ENCODE results near the gene TMEM233. TPM values are rescaled to one million over a fixed set of nuclear protein-coding genes. Genes with fewer than 3 reads are reported as not detected.

The TMEM233 gene
- total and polyA plus RNA-seq, 2 experiments from 2014 or later, result 0.24 to 0.71 TPM

- Histone ChIP-seq H4K20me1 (replicated peaks; ENCODE audit: insufficient read depth) (no peaks in the 10 kb centered on the region), H2AFZ (no peak overlapping the region), H3K4me1 (ENCODE audit: insufficient read depth) (no peaks in the 10 kb centered on the region), H3K9me2 (ENCODE audit: insufficient read depth) (peaks cover 6% of the 10 kb centered on the region; the same call in 1 of the 2 replicates), H3K27me3 (ENCODE audit: insufficient read depth) (no peaks in the 10 kb centered on the region), H3K27ac (ENCODE audit: low read depth) (no peak overlapping the region), H3K36me3 (ENCODE audit: insufficient read depth) (no peaks in the 10 kb centered on the region), H3F3A (replicated peaks; ENCODE audit: low read depth) (no peaks in the 10 kb centered on the region), H3K4me2 (no peak overlapping the region), H3K79me2 (replicated peaks; ENCODE audit: insufficient read depth) (no peaks in the 10 kb centered on the region), H3K4me3 (no peak overlapping the region)
- DNase-seq (ENCODE audit: low spot score) (no peak), ATAC-seq (no peak)
- Mint-ChIP-seq H3K36me3 (ENCODE audit: low read depth) (peaks cover 21% of the 10 kb centered on the region), H3K9me3 (peaks cover 46% of the 10 kb centered on the region), H3K27me3 (ENCODE audit: insufficient read depth, low read depth, poor library complexity) (peaks cover 5% of the 10 kb centered on the region), H3K4me3 (no peak overlapping the region), H3K27ac (no peak overlapping the region), H3K4me1 (no peaks in the 10 kb centered on the region)
- TF ChIP-seq CTCF (conservative IDR thresholded peaks at IDR 0.05; ENCODE audit: low read depth in 2 of 2) (no peak), JUNB (IDR thresholded peaks at IDR 0.05; ENCODE audit: unreplicated experiment) (no peak), ZNF331 (CRISPR knock-in tag; IDR thresholded peaks at IDR 0.05; ENCODE audit: low read depth) (no peak), EZH2phosphoT487 (IDR thresholded peaks at IDR 0.05; ENCODE audit: unreplicated experiment) (no peak), ZNF114 (CRISPR knock-in tag; IDR thresholded peaks at IDR 0.05) (no peak), STAT1 (IDR thresholded peaks at IDR 0.05; ENCODE audit: unreplicated experiment) (no peak), REST (IDR thresholded peaks at IDR 0.05; ENCODE audit: unreplicated experiment) (no peak), NANOG (IDR thresholded peaks at IDR 0.05; ENCODE audit: borderline replicate concordance) (no peak)
Observed at GRCh38 chr12:119613319-119613936, 19.9 kb downstream of the TMEM233 start.

- H3K36me3 Mint-ChIP-seq (ENCODE audit: low read depth), result peaks cover 20% of the 10 kb centered on the region; the same call in 2 of the 3 replicates
- peaks cover 5% of the 10 kb centered on the region for H3K27me3 Mint-ChIP-seq (ENCODE audit: insufficient read depth, low read depth, poor library complexity)
- no peaks in the 10 kb centered on the region for H3K4me1 Mint-ChIP-seq
- no peak for TF ChIP-seq EZH2 (IDR thresholded peaks at IDR 0.05; ENCODE audit: low read depth, unreplicated experiment)
- TF ChIP-seq JUNB (IDR thresholded peaks at IDR 0.05; ENCODE audit: unreplicated experiment), result no peak
- TF ChIP-seq REST (IDR thresholded peaks at IDR 0.05; ENCODE audit: unreplicated experiment), result no peak
Observed at GRCh38 chr12:119614705-119615104, 21.1 kb downstream of the TMEM233 start.

More at GRCh38 chr12:119614705-119615104, 21.1 kb downstream of the TMEM233 start:
- Histone ChIP-seq H3K4me1 (ENCODE audit: insufficient read depth) (no peaks in the 10 kb centered on the region), H3K27me3 (ENCODE audit: insufficient read depth) (no peaks in the 10 kb centered on the region), H3K4me2 (no peak overlapping the region), H3K36me3 (ENCODE audit: insufficient read depth) (no peaks in the 10 kb centered on the region), H2AFZ (no peak overlapping the region), H3K27ac (ENCODE audit: low read depth) (no peak overlapping the region), H3K9me2 (ENCODE audit: insufficient read depth) (peaks cover 6% of the 10 kb centered on the region; the same call in 1 of the 2 replicates), H3K4me3 (no peak overlapping the region), H3K79me2 (replicated peaks; ENCODE audit: insufficient read depth) (no peaks in the 10 kb centered on the region), H3F3A (replicated peaks; ENCODE audit: low read depth) (no peaks in the 10 kb centered on the region), H4K20me1 (replicated peaks; ENCODE audit: insufficient read depth) (no peaks in the 10 kb centered on the region)
- no peak overlapping the region for H3K4me3 Mint-ChIP-seq
- H3K9me3 Mint-ChIP-seq, result peaks cover 41% of the 10 kb centered on the region
- no peak overlapping the region for H3K27ac Mint-ChIP-seq
- DNase-seq (ENCODE audit: low spot score), result no peak
- ATAC-seq, result no peak

Data from GM23338 (cell line).